ENCODE measurements around the gene DENND4A. TPM values are rescaled to one million over a fixed set of nuclear protein-coding genes. Genes with fewer than 3 reads are reported as not detected.

Gene DENND4A
- polyA plus RNA-seq, 2 of the 4 experiments (the other 2 are of a cell fraction), result 5.6 to 16.8 TPM

DNA sequence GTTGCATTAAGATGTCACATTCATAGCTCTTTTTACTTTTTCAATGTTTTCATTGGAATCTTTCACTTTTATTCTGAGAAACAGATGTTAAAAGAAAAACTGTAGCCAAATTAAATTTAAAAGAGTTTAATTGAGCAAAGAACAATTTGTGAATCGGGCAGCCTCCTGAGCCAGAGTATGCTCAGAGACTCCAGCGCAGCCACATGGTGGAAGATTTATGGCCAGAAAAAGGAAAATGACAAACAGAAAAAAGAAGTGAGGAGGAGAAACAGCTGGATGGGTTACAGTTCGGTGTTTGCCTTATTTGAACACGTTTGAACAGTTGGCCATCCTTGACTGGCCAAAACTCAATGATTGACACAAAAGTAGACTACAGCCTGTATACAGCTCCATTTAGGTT is 43.4 kb upstream of the DENND4A start:
- FAIRE-seq (no peak), ATAC-seq (no peak), DNase-seq (ENCODE audit: low read depth in 1 of 2, low spot score in 1 of 2) (no peak)
- TF ChIP-seq TFCP2L1 (CRISPR knock-in tag; IDR thresholded peaks at IDR 0.05) (no peak), FOSL2 (IDR thresholded peaks at IDR 0.05) (no peak), FOSL2 (CRISPR knock-in tag; IDR thresholded peaks at IDR 0.05) (no peak), MYC (IDR thresholded peaks at IDR 0.05; ENCODE audit: borderline replicate concordance, low read length) (no peak), USF2 (IDR thresholded peaks at IDR 0.05) (no peak), HOXB5 (CRISPR knock-in tag; IDR thresholded peaks at IDR 0.05) (no peak), HOXA7 (CRISPR knock-in tag; IDR thresholded peaks at IDR 0.05) (no peak), PBX3 (IDR thresholded peaks at IDR 0.05) (no peak), ZSCAN20 (CRISPR knock-in tag; IDR thresholded peaks at IDR 0.05) (no peak), KDM5A (IDR thresholded peaks at IDR 0.05) (no peak), JUN (IDR thresholded peaks at IDR 0.05) (no peak), ZFP36 (IDR thresholded peaks at IDR 0.05; ENCODE audit: borderline replicate concordance, partially characterized antibody) (no peak), ESRRA (IDR thresholded peaks at IDR 0.05; ENCODE audit: borderline replicate concordance, low read length) (no peak), RCOR1 (IDR thresholded peaks at IDR 0.05; ENCODE audit: low read depth, low read length) (no peak), RAD21 (conservative IDR thresholded peaks at IDR 0.05 in 1 of 2, IDR thresholded peaks at IDR 0.05 in 1 of 2) (no peak), TP53 (CRISPR knock-in tag; IDR thresholded peaks at IDR 0.05) (no peak)
- no peak overlapping the region for H3K27ac ChIP-seq
- POLR2A ChIA-PET, result interaction anchor here (5.0 kb wide), 1 partner anchor 34 kb away, joined by 62 read pairs; the partner anchor contains the start of gene RAB11A
- no peak overlapping the region for H3K4me2 ChIP-seq
- no peak overlapping the region for H3K4me3 ChIP-seq
- peaks cover 43% of the 10 kb centered on the region for H3K4me1 ChIP-seq
- CTCF ChIA-PET, result interaction anchor here (0.6 to 6.6 kb wide), 10 partner anchors 10 to 1000 kb away, joined by 3 to 64 read pairs (median 7); partner anchors contain the start of gene RAB11A
- WGBS (ENCODE audit: missing lambda C conversion rate), result 89% methylated on average over 4 of the region's 4 CpGs
- H3K9me3 ChIP-seq, result no peaks in the 10 kb centered on the region

DNA sequence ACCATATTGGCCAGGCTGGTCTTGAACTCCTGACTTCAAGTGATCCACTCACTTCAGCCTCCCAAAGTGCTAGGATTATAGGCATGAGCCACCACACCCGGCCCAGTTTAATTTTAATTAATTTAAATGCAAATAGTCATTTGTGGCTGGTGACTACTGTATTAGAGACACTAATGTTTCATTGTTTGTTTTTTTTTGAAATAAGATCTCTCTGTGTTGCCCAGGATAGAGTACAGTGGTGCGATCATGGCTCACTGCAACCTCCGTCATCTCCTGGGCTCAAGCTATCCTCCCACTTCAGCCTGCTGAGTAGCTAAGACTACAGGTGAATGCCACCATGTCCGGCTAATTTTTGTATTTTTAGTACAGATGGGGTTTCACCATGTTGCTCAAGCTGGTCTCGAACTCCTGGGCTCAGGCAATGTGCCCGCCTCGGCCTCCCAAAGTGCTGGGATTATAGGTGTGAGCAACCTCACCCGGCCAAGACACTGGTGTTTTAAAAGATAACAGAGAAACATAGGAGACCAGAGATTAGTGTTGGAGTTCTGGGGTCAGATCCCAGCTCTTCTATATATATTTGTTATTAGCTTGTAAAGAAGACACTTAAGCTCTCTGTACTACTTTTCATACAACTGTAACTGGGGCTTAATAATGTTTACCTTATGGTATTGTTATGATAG is 42.6 kb upstream of the DENND4A start:
- ATAC-seq, result no peak
- FAIRE-seq, result no peak

More for the DNA sequence above, 42.6 kb upstream of the DENND4A start:
- 93% methylated on average over 8 of the region's 8 CpGs for WGBS (ENCODE audit: missing lambda C conversion rate)
- CTCF ChIA-PET, result interaction anchor here (0.9 to 6.6 kb wide), 9 partner anchors 10 to 197 kb away, joined by 3 to 64 read pairs (median 7); partner anchors contain the start of gene RAB11A
- peak overlapping the region in 1 of 2 experiments; percentile 73; a peak in 2 of 6 replicates for H3K27ac ChIP-seq
- POLR2A ChIA-PET, result interaction anchor here (5.0 kb wide), 1 partner anchor 35 kb away, joined by 62 read pairs; the partner anchor contains the start of gene RAB11A
- DNase-seq (ENCODE audit: low read depth in 1 of 2, low spot score in 1 of 2), result no peak
- TF ChIP-seq PHF8 (IDR thresholded peaks at IDR 0.05; ENCODE audit: borderline replicate concordance, low read depth), result no peak
- TF ChIP-seq, protein P1, sequence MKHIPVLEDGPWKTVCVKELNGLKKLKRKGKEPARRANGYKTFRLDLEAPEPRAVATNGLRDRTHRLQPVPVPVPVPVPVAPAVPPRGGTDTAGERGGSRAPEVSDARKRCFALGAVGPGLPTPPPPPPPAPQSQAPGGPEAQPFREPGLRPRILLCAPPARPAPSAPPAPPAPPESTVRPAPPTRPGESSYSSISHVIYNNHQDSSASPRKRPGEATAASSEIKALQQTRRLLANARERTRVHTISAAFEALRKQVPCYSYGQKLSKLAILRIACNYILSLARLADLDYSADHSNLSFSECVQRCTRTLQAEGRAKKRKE (CRISPR knock-in tag; IDR thresholded peaks at IDR 0.05; ENCODE audit: low read depth), result no peak
- no peak for TF ChIP-seq RNF2 (IDR thresholded peaks at IDR 0.05; ENCODE audit: borderline replicate concordance, low read depth)
- TF ChIP-seq, protein P2, sequence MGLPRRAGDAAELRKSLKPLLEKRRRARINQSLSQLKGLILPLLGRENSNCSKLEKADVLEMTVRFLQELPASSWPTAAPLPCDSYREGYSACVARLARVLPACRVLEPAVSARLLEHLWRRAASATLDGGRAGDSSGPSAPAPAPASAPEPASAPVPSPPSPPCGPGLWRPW (IDR thresholded peaks at IDR 0.05), result no peak
- TF ChIP-seq RAD21 (conservative IDR thresholded peaks at IDR 0.05 in 1 of 2, IDR thresholded peaks at IDR 0.05 in 1 of 2), result no peak
- TF ChIP-seq GATA3 (IDR thresholded peaks at IDR 0.05; ENCODE audit: borderline replicate concordance), result no peak
- TF ChIP-seq PBX3 (IDR thresholded peaks at IDR 0.05), result no peak
- TF ChIP-seq RFX5 (IDR thresholded peaks at IDR 0.05), result no peak
- TF ChIP-seq FOSL2 (IDR thresholded peaks at IDR 0.05), result no peak
- no peak for TF ChIP-seq FOSL2 (CRISPR knock-in tag; IDR thresholded peaks at IDR 0.05)
- TF ChIP-seq JUNB (IDR thresholded peaks at IDR 0.05), result no peak
- no peak for TF ChIP-seq POLR2AphosphoS2 (conservative IDR thresholded peaks at IDR 0.05; ENCODE audit: low read length)
- no peak for TF ChIP-seq CHD4 (IDR thresholded peaks at IDR 0.05; ENCODE audit: borderline replicate concordance)
- TF ChIP-seq CEBPB (IDR thresholded peaks at IDR 0.05), result no peak
- no peak overlapping the region for H3K4me2 ChIP-seq
- no peaks in the 10 kb centered on the region for H3K9me3 ChIP-seq
- peaks cover 42% of the 10 kb centered on the region for H3K4me1 ChIP-seq
- H3K4me3 ChIP-seq, result no peak overlapping the region
